Measurements from ENCODE around the gene NEK7.
"Not testable (repeated sequence)": the region's sequence is repeated elsewhere in the genome, so short reads cannot be mapped to it uniquely, and the experiment has no call there.

Gene NEK7

DNA sequence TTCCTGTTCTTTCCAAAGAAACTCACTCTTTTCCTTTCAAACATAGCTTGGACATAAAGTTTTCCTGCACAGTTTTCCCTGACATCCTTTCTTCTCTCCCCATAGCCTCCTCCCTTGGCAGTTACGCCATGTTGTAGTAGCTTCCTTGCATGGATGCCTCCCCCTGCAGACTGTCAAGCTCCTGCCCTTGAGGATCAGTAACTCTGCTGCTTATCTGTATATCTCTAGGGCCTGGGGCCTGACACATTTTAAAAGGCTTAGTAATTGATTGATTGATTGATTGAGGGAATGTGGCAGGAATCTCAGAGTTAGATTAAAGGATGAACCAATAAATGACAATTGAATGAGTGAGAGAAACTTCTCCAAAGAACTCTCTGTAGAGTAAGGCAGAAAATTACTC, 143.7 kb downstream of the NEK7 start:
- H3K4me3 ChIP-seq (ENCODE audit: low read depth, low read length) = no peak overlapping the region
- DNase-seq (ENCODE audit: low read depth) = no peak
- TF ChIP-seq, protein P1, sequence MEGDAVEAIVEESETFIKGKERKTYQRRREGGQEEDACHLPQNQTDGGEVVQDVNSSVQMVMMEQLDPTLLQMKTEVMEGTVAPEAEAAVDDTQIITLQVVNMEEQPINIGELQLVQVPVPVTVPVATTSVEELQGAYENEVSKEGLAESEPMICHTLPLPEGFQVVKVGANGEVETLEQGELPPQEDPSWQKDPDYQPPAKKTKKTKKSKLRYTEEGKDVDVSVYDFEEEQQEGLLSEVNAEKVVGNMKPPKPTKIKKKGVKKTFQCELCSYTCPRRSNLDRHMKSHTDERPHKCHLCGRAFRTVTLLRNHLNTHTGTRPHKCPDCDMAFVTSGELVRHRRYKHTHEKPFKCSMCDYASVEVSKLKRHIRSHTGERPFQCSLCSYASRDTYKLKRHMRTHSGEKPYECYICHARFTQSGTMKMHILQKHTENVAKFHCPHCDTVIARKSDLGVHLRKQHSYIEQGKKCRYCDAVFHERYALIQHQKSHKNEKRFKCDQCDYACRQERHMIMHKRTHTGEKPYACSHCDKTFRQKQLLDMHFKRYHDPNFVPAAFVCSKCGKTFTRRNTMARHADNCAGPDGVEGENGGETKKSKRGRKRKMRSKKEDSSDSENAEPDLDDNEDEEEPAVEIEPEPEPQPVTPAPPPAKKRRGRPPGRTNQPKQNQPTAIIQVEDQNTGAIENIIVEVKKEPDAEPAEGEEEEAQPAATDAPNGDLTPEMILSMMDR (conservative IDR thresholded peaks at IDR 0.05; ENCODE audit: low read depth, low read length) = no peak

DNA sequence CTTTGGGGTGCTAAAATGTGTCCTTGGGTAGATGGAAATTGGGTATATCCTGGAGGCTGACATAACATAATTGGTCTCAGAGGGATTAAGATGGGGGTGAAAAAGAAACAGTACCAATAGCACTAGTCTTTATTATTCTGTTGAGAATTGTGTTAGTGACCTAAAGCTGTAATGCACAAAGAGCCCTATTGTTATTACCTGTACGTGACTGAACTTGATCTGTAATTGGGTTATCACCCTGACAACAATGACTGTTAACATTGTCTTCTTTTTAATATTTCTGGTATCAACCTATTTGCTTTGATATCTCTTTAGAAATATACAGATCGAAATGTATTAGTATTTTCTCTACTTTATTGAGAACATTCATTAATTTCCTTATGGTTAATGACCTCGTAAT, 147.6 kb downstream of the NEK7 start:
- no peak for DNase-seq (ENCODE audit: low read depth)
- H3K4me3 ChIP-seq (ENCODE audit: low read depth, low read length) = no peak overlapping the region
- TF ChIP-seq, protein P1 (conservative IDR thresholded peaks at IDR 0.05; ENCODE audit: low read depth, low read length) = no peak

DNA sequence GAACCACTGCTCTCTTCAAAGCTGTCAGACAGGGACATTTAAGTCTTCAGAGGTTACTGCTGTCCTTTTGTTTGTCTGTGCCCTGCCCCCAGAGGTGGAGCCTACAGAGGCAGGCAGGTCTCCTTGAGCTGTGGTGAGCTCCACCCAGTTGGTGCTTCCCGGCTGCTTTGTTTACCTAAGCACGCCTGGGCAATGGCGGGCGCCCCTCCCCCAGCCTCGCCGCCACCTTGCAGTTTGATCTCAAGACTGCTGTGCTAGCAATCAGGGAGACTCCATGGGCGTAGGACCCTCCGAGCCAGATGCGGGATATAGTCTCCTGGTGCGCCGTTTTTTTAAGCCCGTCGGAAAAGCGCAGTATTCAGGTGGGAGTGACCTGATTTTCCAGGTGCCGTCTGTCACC, 158.0 kb downstream of the NEK7 start:
- not testable (repeated sequence) for DNase-seq (ENCODE audit: low read depth); H3K4me3 ChIP-seq (ENCODE audit: low read depth, low read length)

DNA sequence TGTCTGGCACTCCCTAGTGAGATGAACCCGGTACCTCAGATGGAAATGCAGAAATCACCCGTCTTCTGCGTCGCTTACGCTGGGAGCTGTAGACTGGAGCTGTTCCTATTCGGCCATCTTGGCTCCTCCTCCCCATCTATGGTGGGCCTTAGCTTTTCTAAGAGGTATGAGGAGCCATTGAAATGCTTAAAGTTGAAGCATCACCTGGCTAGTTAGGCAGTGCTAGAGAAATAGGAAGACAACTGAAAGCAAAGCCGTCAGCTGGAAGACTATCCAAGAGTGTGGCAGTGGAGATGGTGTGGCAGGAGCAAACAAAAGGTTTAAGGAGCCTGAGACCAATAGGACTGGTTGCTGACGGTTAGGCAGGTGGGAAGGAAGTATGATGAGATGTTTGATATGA, 158.5 kb downstream of the NEK7 start:
- not testable (repeated sequence) for DNase-seq (ENCODE audit: low read depth); H3K4me3 ChIP-seq (ENCODE audit: low read depth, low read length)

DNA sequence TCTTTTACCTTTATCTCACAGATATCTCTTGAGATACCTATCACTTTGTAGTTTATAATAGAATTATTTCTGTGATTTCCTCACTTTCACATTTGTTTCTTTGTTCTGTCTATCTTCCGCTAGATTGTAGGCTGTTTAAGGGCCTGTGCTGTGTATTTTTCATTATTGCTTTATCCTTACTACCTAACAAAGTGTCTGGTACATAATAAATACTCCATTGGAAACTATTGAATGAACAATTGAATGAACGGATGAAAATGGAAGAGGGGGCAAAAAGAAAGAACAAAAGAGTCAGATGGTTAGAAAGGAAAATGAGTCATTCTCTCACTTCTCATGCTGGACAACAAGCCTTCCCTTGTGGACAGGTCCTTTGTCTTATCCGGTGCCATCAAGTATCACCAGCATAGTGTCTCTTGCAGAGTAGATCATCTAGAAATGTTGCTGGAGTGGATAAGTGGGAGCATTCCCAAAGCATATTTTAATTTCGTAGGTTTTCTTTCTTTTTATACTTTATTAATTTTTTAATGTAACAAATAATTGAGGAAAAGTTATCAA, 159.8 kb downstream of the NEK7 start:
- no peak overlapping the region for H3K4me3 ChIP-seq (ENCODE audit: low read depth, low read length)
- no peak for DNase-seq (ENCODE audit: low read depth)
- TF ChIP-seq, protein P1 (conservative IDR thresholded peaks at IDR 0.05; ENCODE audit: low read depth, low read length) = no peak

DNA sequence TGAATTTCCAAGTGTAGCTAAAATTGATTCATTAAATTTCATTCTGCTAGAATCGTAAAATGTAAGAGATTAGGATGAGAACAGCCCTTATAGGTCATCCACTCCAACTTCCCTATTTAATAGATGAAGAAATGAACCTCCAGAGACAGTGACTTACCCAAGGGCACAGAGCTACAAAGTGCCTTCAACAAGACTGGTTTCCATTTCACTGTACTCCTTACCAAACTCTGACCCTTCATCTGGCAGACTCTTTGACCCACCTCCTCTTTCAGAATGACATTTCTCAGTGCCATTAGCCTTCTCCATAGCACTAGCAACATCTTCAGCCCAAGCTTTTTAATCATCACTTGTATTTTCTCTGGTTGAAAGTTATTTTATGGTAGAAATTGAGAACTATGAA, 161.3 kb downstream of the NEK7 start:
- TF ChIP-seq, protein P1 (conservative IDR thresholded peaks at IDR 0.05; ENCODE audit: low read depth, low read length) = no peak
- no peak for DNase-seq (ENCODE audit: low read depth)
- H3K4me3 ChIP-seq (ENCODE audit: low read depth, low read length) = no peak overlapping the region

DNA sequence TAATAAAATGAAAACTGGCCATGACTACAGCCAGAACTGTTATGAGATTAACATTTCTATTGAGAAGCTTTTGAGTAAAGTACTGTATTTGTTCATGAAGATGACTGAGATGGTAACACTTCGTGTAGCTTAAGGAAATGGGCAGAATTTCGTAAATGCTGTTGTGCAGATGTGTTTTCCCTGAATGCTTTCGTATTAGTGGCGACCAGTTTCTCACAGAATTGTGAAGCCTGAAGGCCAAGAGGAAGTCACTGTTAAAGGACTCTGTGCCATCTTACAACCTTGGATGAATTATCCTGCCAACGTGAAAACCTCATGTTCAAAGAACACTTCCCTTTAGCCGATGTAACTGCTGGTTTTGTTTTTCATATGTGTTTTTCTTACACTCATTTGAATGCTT, 164.0 kb downstream of the NEK7 start:
- TF ChIP-seq, protein P1 (conservative IDR thresholded peaks at IDR 0.05; ENCODE audit: low read depth, low read length) = no peak
- no peak overlapping the region for H3K4me3 ChIP-seq (ENCODE audit: low read depth, low read length)

DNA sequence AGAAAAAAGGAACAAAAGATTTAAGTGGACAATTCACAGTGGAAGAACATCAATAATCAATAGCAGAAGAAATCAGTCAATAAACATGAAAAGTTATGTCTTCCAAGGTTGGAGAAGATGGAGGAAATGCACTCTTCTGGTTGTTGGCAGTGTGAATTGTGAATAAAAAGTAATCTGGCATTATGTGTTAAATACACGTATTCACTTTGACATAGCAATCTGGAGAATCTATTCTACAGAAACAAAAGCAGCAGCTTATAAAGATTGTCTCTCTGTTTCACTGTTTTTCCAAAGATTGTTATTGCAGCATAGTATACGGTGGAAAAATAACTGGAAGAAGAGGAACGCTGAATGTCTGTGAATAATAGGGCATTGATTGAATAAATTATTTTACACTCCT, 169.4 kb downstream of the NEK7 start:
- no peak overlapping the region for H3K4me3 ChIP-seq (ENCODE audit: low read depth, low read length)
- DNase-seq (ENCODE audit: low read depth) = no peak
- TF ChIP-seq, protein P1 (conservative IDR thresholded peaks at IDR 0.05; ENCODE audit: low read depth, low read length) = no peak

More for the DNA sequence above, 164.0 kb downstream of the NEK7 start:
- no peak for DNase-seq (ENCODE audit: low read depth)
